ENCODE measurements around the gene EVX1.

Gene EVX1

GRCh38 chr7:27205325-27206280 is 37.0 kb upstream of the EVX1 start:
- no peak for DNase-seq (ENCODE audit: low read depth in 3 of 3)

DNA sequence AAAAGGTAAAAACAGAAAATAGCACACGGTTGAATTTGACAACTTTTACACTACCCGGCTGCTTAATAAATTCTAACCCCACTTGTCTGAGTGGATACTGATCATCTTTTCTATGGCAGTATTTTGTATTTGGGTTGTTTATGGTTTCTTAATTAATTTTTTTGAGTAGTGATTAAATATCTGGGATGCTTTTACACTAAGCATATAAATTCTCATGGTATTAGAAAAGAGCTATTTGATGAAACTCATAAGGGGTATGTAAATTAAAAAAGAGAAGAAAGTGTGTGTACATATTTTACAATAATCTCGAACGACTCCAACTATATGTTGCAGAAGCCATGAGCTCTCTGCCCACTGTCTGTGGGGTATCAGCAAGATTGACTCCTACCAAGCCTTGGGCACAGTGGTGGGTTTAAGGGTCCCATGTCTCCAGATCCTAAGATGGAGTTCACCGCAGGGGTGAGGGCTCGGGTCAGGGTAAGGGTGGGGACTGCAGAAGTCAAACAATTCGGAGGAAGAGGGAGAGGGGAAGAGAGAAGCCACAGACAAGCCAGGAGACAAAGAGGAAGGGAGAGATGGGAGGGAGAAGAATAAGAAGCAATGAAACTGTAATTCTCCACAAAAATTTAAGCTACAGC is 35.1 kb upstream of the EVX1 start:
- DNase-seq (ENCODE audit: low read depth in 3 of 3) = no peak

GRCh38 chr7:27208998-27209397 is 33.6 kb upstream of the EVX1 start:
- DNase-seq (ENCODE audit: low read depth in 3 of 3) = no peak

DNA sequence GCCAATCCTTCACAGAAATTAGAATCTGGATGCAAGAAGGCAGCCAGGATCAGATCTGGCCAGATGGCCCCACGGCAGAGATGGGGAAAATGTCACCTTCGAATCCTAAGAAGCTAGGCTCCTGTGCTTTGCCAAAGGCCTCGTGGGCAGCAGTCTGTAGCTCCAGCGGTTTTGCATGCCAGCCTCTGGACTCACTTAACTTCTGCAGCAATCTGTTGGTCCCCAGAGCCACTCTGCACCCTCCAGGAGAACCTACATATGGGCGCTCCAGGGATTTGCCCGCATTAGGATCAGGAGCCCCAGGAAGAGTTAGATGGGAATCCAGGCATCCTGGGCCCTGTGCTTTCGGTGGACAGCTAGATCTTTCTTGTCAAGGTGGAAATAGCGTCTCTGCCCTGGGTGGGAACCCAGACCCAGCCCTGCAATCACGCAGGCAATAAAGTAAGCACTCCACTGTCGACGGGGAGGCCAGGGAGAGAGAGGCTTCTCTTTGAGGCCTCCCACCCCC is 32.6 kb upstream of the EVX1 start:
- no peak for DNase-seq (ENCODE audit: low read depth in 3 of 3)

- DNase-seq (ENCODE audit: low read depth in 3 of 3) = peak in 2 of 3 experiments; percentile 26 to 53
Observed at GRCh38 chr7:27210441-27211083, 32.0 kb upstream of the EVX1 start.

GRCh38 chr7:27211084-27211446 is 31.5 kb upstream of the EVX1 start:
- no peak for DNase-seq (ENCODE audit: low read depth in 3 of 3)

DNA sequence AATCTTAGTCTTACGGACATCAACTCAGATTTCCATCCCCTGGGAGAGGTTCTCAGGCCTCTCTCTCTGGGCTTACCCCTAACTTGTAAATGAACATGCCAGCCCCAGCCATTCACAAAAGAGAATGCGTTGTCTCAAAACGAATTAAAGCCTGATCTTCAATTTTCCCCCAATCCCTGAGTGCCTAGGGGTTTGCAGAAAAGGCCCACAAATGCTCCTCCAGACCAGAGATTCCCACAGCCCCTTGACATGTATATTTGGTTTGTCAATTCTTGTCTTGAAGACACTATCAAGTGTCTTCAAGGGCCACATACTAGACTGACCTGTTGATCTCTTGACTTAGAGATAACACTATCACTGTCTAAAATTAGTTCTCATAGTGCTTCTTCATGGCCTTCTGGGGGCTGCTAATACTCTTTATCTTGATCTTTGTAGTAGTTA is 30.8 kb upstream of the EVX1 start:
- DNase-seq (ENCODE audit: low read depth in 3 of 3) = no peak

- no peak for DNase-seq (ENCODE audit: low read depth in 3 of 3)
Observed at GRCh38 chr7:27212497-27213432, 29.8 kb upstream of the EVX1 start.

GRCh38 chr7:27213433-27214238 is 29.0 kb upstream of the EVX1 start:
- no peak for DNase-seq (ENCODE audit: low read depth in 3 of 3)

DNA sequence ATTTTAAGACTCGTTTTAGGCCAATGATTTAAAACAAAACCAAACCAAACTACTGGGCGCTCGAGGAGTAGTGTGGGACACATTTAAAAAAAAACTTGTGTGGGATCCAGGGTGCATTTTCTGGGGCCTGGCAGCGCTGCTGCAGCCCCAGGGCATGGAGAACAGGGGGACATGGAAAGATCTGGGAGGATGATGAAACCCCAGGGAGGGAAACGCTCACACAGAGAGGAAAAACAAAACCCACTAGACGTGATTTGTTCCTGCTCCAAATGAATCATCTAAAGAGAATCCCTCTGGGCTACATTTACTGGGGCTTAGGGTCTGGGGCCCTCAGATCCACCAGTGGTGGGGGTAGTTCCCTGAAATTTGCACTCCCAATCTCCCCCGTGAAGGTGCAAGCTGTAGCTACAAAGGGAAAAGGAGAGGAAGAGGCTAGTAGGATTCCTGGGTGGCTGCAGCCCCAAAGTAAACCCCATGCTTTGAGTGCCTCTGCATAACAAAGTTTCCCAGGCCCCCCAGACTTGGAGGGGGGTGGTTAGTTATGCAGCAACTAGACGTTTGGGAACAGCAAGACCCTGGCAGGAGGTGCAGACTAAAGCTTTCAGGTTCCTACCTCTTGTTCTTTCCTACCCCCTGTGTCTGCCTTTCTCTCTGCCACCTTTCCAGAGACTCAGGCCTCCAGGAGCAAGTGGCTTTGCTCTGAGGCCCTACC is 28.2 kb upstream of the EVX1 start:
- DNase-seq (ENCODE audit: low read depth in 3 of 3) = no peak

DNA sequence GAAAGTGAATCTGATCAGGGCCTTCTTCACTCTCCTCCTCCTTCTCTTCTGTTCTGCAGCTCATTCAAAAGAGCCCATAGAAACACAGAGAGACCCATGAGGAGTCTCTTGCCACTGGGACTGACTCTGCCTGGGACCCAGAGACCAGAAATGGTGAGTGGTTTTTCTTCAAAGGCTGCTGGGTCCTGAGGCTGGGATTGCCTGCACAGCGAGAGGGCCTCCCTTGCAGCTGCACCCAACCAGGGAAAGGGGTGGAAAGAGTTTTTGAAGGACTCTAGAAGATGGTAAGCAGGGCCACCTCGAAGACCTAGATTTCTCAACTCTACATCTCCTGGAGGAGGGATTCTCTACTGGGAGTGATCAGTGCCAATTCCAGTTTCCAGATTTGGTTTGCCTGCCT is 27.2 kb upstream of the EVX1 start:
- no peak for DNase-seq (ENCODE audit: low read depth in 3 of 3)

DNA sequence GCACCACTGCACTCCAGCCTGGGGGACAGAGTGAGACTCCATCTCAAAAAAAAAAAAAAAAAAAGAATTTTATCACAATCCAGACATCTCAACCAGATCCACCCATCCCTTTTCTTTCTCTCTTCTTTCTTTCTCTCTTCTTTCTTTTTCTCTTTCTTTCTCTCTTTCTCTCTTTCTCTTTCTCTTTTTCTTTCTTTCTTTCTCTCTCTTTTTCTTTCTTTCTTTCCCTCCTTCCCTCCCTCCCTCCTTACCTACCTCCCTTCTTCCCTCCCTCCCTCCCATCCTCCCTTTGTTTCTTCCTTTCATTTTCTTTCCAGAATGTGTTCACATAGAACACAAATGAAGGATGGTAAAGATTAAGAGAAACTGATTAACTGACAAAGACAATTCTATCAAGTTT is 24.7 kb upstream of the EVX1 start:
- no peak for DNase-seq (ENCODE audit: low read depth in 3 of 3)

GRCh38 chr7:27219821-27220220 is 22.8 kb upstream of the EVX1 start:
- no peak for DNase-seq (ENCODE audit: low read depth in 3 of 3)

- DNase-seq (ENCODE audit: low read depth in 3 of 3) = no peak
Observed at GRCh38 chr7:27220440-27220955, 22.1 kb upstream of the EVX1 start.

GRCh38 chr7:27221201-27221797 is 21.3 kb upstream of the EVX1 start:
- no peak for DNase-seq (ENCODE audit: low read depth in 3 of 3)

DNA sequence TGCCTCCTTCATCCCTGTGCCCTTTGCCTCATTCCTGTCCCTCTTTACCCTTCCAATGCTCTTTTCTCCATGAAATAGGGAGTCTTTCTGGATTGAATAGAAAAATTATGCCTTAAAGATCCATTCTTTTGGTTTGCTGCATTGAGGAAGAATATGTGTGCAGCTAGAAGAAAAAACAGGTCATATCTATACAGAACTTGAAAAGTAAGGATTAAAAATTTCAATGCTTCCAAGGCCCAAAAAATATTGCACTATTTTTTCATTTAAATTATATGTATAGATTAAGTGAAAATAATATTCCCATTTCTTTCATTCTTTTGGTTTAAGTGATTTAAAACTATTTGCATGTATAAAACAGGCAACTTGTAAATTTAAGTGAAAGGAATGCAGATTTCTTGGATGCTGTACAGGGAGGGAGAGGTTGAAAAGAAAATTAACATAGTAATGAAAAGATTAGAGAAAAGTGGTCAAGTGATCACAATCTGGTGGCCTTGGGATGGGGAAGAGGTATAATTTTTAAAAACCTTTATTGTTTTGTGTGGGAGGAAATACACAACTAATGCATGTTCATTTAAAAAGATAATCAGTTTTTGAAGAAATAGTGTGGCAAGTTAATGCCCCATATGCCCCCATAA is 18.5 kb upstream of the EVX1 start:
- DNase-seq (ENCODE audit: low read depth in 3 of 3) = no peak

GRCh38 chr7:27224983-27225934 is 17.3 kb upstream of the EVX1 start:
- no peak for DNase-seq (ENCODE audit: low read depth in 3 of 3)

GRCh38 chr7:27229448-27229847 is 13.2 kb upstream of the EVX1 start:
- no peak for DNase-seq (ENCODE audit: low read depth in 3 of 3)
